ENCODE measurements around the gene PATJ. TPM values are rescaled to one million over a fixed set of nuclear protein-coding genes. Genes with fewer than 3 reads are reported as not detected.

Gene PATJ
- total RNA-seq, 1 donor from 2014 or later = 31.2 TPM

DNA sequence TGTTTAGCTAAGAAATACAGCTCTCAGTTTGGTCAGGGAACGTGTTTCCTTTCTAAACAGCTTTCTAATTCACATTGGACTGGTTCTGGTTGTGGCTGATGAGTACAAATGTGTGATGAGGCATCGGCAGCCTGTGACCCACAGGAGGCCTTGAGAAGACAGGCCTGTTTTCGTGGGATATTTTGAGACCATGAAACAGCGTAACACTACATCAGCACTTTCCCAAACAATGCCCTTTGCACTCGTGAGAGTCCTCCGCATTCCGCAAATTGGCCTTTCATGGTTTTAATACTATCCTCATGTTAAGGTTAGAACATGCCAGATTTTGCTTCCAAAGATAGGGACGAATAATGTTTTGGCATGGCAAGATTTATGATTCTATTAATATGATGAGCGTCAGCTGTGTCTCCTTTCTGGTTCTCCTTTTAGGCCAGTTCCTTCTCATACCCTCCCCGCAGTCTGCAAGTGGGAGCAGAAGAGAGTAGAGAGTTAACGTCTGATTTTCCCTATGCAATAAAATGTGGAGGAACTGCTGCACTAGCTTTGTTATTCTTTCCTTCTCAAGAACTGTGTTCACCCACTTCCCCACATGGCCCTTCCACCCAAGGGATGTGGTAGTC is 368.0 kb downstream of the PATJ start:
- peaks cover 5% of the 10 kb centered on the region for H3K36me3 Mint-ChIP-seq (ENCODE audit: low read depth)
- H3K4me1 Mint-ChIP-seq = no peaks in the 10 kb centered on the region
- DNase-seq (no peak), ATAC-seq (ENCODE audit: low read depth) (no peak)
- H3K9me3 Mint-ChIP-seq = no peaks in the 10 kb centered on the region
- CTCF ChIA-PET = no interaction called here
- H3K27me3 Mint-ChIP-seq = no peaks in the 10 kb centered on the region
- POLR2A ChIA-PET = no interaction called here
- H3K4me3 Mint-ChIP-seq = no peak overlapping the region
- no peak overlapping the region for H3K27ac Mint-ChIP-seq
- TF ChIP-seq, protein P1, sequence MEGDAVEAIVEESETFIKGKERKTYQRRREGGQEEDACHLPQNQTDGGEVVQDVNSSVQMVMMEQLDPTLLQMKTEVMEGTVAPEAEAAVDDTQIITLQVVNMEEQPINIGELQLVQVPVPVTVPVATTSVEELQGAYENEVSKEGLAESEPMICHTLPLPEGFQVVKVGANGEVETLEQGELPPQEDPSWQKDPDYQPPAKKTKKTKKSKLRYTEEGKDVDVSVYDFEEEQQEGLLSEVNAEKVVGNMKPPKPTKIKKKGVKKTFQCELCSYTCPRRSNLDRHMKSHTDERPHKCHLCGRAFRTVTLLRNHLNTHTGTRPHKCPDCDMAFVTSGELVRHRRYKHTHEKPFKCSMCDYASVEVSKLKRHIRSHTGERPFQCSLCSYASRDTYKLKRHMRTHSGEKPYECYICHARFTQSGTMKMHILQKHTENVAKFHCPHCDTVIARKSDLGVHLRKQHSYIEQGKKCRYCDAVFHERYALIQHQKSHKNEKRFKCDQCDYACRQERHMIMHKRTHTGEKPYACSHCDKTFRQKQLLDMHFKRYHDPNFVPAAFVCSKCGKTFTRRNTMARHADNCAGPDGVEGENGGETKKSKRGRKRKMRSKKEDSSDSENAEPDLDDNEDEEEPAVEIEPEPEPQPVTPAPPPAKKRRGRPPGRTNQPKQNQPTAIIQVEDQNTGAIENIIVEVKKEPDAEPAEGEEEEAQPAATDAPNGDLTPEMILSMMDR (IDR thresholded peaks at IDR 0.05) = no peak
- intact Hi-C loops (cut with micrococcal nuclease) = no loop called here

DNA sequence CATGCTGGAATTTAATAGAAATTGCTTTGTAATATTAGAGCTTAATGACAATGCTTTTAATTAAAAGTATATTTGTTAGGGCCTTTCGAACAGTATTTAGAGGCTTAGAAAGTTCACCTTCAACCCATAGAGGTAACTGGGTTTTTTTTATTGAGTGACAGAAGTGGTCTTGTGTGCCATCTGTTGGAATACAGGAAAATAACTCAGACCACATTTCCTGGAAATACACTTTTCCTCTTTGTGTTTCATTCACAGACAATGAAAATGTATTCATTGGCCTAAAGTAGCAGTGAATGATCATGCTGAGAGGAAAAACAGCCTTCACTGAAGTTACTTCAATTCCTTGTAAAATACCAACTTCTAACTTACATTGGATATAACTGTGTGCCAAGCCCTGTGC is 368.8 kb downstream of the PATJ start:
- no peak for DNase-seq
- no peak for ATAC-seq (ENCODE audit: low read depth)
- no peaks in the 10 kb centered on the region for H3K4me1 Mint-ChIP-seq
- H3K27ac Mint-ChIP-seq = no peak overlapping the region
- ChIA-PET CTCF (no interaction called here), POLR2A (no interaction called here)
- peaks cover 5% of the 10 kb centered on the region for H3K36me3 Mint-ChIP-seq (ENCODE audit: low read depth)
- H3K9me3 Mint-ChIP-seq = no peaks in the 10 kb centered on the region
- H3K4me3 Mint-ChIP-seq = no peak overlapping the region
- TF ChIP-seq, protein P1 (IDR thresholded peaks at IDR 0.05) = no peak
- H3K27me3 Mint-ChIP-seq = no peaks in the 10 kb centered on the region
- intact Hi-C loops (cut with micrococcal nuclease) = no loop called here

DNA sequence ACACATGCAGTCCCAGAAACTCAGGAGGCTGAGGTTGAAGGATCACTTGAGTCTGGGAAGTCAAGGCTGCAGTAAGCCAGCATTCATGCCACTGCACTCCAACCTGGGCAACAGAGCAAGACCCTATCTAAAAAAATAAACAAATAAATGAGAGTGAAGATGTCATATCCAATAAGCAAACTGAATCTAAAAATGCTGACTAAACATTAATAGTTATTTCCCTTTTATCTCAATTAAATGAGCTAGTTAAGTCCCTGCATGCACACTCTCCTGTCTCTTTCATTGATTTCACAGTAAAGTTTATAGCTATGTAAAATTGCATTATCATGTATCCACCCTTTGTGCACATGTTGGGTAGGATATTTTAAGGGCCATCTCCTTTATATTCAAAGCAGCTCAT is 371.2 kb downstream of the PATJ start:
- H3K4me3 Mint-ChIP-seq = no peak overlapping the region
- no peaks in the 10 kb centered on the region for H3K9me3 Mint-ChIP-seq
- DNase-seq (no peak), ATAC-seq (ENCODE audit: low read depth) (no peak)
- no peak overlapping the region for H3K27ac Mint-ChIP-seq
- peaks cover 22% of the 10 kb centered on the region for H3K36me3 Mint-ChIP-seq (ENCODE audit: low read depth)
- no peaks in the 10 kb centered on the region for H3K4me1 Mint-ChIP-seq
- CTCF ChIA-PET = interaction anchor here (1.5 kb wide), 1 partner anchor 31 kb away, joined by 6 read pairs; no protein-coding TSS in a partner anchor
- H3K27me3 Mint-ChIP-seq = no peaks in the 10 kb centered on the region
- POLR2A ChIA-PET = no interaction called here
- TF ChIP-seq, protein P1 (IDR thresholded peaks at IDR 0.05) = no peak
- intact Hi-C loops (cut with micrococcal nuclease) = no loop called here

DNA sequence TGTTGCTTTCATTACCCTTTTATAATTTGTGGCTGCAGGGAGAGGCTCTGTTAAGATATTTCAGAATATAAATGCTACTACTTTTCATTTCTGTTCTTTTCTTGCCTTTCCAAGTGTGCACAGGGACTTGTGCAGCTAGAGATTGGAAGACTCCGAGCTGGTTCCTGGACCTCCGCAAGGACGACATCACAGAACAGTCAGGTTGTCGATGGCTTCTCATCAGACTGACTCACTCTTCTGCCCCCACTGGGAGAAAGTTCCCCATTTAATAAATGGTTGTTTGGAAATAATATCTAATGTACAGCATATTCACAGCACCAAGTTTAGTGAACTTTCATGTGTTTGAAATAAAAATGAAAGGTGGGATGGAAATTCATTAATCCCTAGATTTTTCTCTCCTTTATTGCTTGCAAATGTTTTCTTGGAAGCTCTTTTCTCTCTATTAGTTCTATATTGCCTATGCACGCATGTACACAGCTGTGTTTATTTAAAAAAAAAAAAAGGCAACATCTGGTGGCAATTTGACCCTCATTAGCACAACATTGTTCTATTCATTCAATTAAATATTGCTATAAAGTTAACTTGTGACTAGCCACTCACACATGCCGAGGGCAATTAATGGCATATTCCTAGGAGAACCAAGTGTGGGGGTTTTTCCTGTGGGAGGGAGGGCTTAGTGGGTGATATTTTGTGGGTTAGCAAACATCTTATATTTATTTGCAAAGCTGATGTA is 374.9 kb downstream of the PATJ start:
- ATAC-seq (ENCODE audit: low read depth) (no peak), DNase-seq (no peak)
- no peak overlapping the region for H3K4me3 Mint-ChIP-seq
- H3K4me1 Mint-ChIP-seq = no peaks in the 10 kb centered on the region
- TF ChIP-seq, protein P1 (IDR thresholded peaks at IDR 0.05) = no peak
- peaks cover 27% of the 10 kb centered on the region for H3K36me3 Mint-ChIP-seq (ENCODE audit: low read depth)
- H3K9me3 Mint-ChIP-seq = no peaks in the 10 kb centered on the region
- CTCF ChIA-PET = interaction anchor here (1.0 to 1.8 kb wide), 2 partner anchors 27 to 35 kb away, joined by 3 to 7 read pairs; no protein-coding TSS in a partner anchor
- H3K27ac Mint-ChIP-seq = no peak overlapping the region
- H3K27me3 Mint-ChIP-seq = no peaks in the 10 kb centered on the region
- POLR2A ChIA-PET = no interaction called here
- intact Hi-C loops (cut with micrococcal nuclease) = no loop called here

DNA sequence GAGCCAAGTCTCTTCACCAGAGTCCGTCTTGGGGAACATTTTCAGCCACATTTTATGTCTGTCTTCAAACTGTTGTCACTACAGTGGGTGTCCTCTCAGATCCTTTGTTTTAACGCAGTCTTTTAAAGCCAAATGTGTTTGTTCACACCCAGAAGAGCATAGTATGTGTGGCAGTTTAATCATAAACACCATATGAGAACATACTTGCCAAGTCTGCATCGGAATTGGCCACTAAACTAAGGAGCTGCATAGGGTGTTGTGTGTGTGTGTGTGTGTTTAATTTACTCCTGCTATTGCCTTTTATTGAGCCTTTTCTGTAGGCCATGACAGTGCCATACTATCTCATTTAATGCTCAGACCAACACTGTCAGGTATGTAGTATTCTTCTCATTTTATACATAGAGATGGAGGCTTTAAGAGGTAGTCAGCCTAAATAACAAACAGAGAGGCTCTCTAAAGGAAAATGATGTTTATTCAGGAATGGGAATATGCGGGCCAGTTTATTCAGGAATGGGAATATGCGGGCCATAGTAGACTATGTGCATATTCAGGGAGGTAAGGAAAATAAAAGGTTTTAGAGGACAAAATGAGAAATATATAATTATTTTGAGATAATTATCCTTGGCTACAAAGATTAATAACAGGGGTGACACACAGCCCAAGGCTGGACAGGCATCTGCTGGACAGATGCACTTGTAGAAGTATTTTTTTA is 384.5 kb downstream of the PATJ start:
- ChIA-PET POLR2A (no interaction called here), CTCF (no interaction called here)
- no peak for DNase-seq
- H3K9me3 Mint-ChIP-seq = no peaks in the 10 kb centered on the region
- TF ChIP-seq, protein P1 (IDR thresholded peaks at IDR 0.05) = no peak
- intact Hi-C loops (cut with micrococcal nuclease) = no loop called here
- no peak overlapping the region for H3K4me3 Mint-ChIP-seq
- peaks cover 11% of the 10 kb centered on the region for H3K36me3 Mint-ChIP-seq (ENCODE audit: low read depth)
- no peak overlapping the region for H3K27ac Mint-ChIP-seq
- no peak for ATAC-seq (ENCODE audit: low read depth)
- no peaks in the 10 kb centered on the region for H3K27me3 Mint-ChIP-seq
- H3K4me1 Mint-ChIP-seq = no peaks in the 10 kb centered on the region
